HPDE6-E6E7 (cell line): Measurements from ENCODE around the gene RIMKLA.

Experiments
- DNase-seq: peaks from one replicate; pipeline ENCODE4 v3.0.0; 2011; ENCODE audit warnings: missing footprints; ENCODE audit errors: extremely low spot score

Gene RIMKLA

GRCh38 chr1:42380586-42381279 is at the start of gene RIMKLA:
TSS of gene RIMKLA (plus strand) at chr1:42380792. CDS start at chr1:42380935, 143 bp downstream.
- DNase-seq: no peak

- no peak for DNase-seq
Observed at GRCh38 chr1:42332877-42333276, 47.7 kb upstream of the RIMKLA start.

- DNase-seq: no peak
Observed at GRCh38 chr1:42333662-42334239, 46.8 kb upstream of the RIMKLA start.

- DNase-seq: peak; percentile 55
Observed at GRCh38 chr1:42334240-42335049, 46.1 kb upstream of the RIMKLA start.

GRCh38 chr1:42335050-42335808 is 45.4 kb upstream of the RIMKLA start, which contains the start of gene FOXJ3:
TSS of gene FOXJ3 (minus strand) at chr1:42335235. CDS start at chr1:42311093, 24,142 bp downstream.
- peak; percentile 87 for DNase-seq

GRCh38 chr1:42335809-42336518 is 44.6 kb upstream of the RIMKLA start:
- peak; percentile 33 for DNase-seq

GRCh38 chr1:42336978-42337377 is 43.6 kb upstream of the RIMKLA start:
- no peak for DNase-seq

GRCh38 chr1:42340093-42340492 is 40.5 kb upstream of the RIMKLA start:
- peak; percentile 40 for DNase-seq

GRCh38 chr1:42340901-42341300 is 39.7 kb upstream of the RIMKLA start:
- no peak for DNase-seq

- no peak for DNase-seq
Observed at GRCh38 chr1:42343049-42343448, 37.5 kb upstream of the RIMKLA start.

GRCh38 chr1:42348498-42348897 is 32.1 kb upstream of the RIMKLA start:
- DNase-seq: no peak

GRCh38 chr1:42350086-42350485 is 30.5 kb upstream of the RIMKLA start:
- no peak for DNase-seq

GRCh38 chr1:42358791-42359190 is 21.8 kb upstream of the RIMKLA start:
- DNase-seq: no peak

GRCh38 chr1:42359466-42359865 is 21.1 kb upstream of the RIMKLA start:
- DNase-seq: no peak

GRCh38 chr1:42364089-42364488 is 16.5 kb upstream of the RIMKLA start:
- DNase-seq: no peak

GRCh38 chr1:42364542-42364941 is 16.1 kb upstream of the RIMKLA start:
- no peak for DNase-seq

- DNase-seq: no peak
Observed at GRCh38 chr1:42365118-42365517, 15.5 kb upstream of the RIMKLA start.

- no peak for DNase-seq
Observed at GRCh38 chr1:42368096-42368795, 12.3 kb upstream of the RIMKLA start.

- DNase-seq: no peak
Observed at GRCh38 chr1:42369471-42369870, 11.1 kb upstream of the RIMKLA start.

GRCh38 chr1:42370876-42371549 is 9.6 kb upstream of the RIMKLA start:
- no peak for DNase-seq
